ENCODE measurements around the gene TM4SF5. TPM values are rescaled to one million over a fixed set of nuclear protein-coding genes. Genes with fewer than 3 reads are reported as not detected.

The TM4SF5 gene
- polyA plus RNA-seq, 1 of the 3 experiments (the other 2 are of a cell fraction) = not detected

GRCh38 chr17:4816826-4817225 lies 45.1 kb downstream of the TM4SF5 start (continued):
- no peak for TF ChIP-seq USF1 (IDR thresholded peaks at IDR 0.05; ENCODE audit: borderline replicate concordance, low read depth)
- no peak for TF ChIP-seq ELF1 (IDR thresholded peaks at IDR 0.05)
- TF ChIP-seq SIN3A (IDR thresholded peaks at IDR 0.05; ENCODE audit: borderline replicate concordance, low read depth, low read length) = no peak

- H4K20me1 ChIP-seq (ENCODE audit: insufficient read depth) = no peaks in the 10 kb centered on the region
- TF ChIP-seq RAD21 (IDR thresholded peaks at IDR 0.05; ENCODE audit: low read length) (no peak), MXI1 (IDR thresholded peaks at IDR 0.05; ENCODE audit: low read depth, low read length) (no peak), GABPA (IDR thresholded peaks at IDR 0.05; ENCODE audit: low read depth) (no peak), CHD2 (IDR thresholded peaks at IDR 0.05; ENCODE audit: low read length, partially characterized antibody) (no peak), EZH2phosphoT487 (IDR thresholded peaks at IDR 0.05; ENCODE audit: borderline replicate concordance, low read depth) (no peak), RCOR1 (IDR thresholded peaks at IDR 0.05; ENCODE audit: low read length) (no peak), FOXJ3 (CRISPR knock-in tag; IDR thresholded peaks at IDR 0.05) (no peak), USF1 (IDR thresholded peaks at IDR 0.05; ENCODE audit: borderline replicate concordance, low read depth) (no peak), ELF1 (IDR thresholded peaks at IDR 0.05) (no peak), POLR2AphosphoS5 (IDR thresholded peaks at IDR 0.05; ENCODE audit: low read depth, low read length) (no peak), REST (IDR thresholded peaks at IDR 0.05; ENCODE audit: low read depth, low read length) (no peak), JUND (IDR thresholded peaks at IDR 0.05) (no peak)
- no peaks in the 10 kb centered on the region for H3K9me3 ChIP-seq
- H3K9ac ChIP-seq = no peak overlapping the region
- no peaks in the 10 kb centered on the region for H3K9me2 ChIP-seq
- H3F3A ChIP-seq (replicated peaks; ENCODE audit: insufficient read depth) = no peaks in the 10 kb centered on the region
- H3K79me2 ChIP-seq (ENCODE audit: insufficient read depth) = no peaks in the 10 kb centered on the region
- no peaks in the 10 kb centered on the region for H3K4me1 ChIP-seq (ENCODE audit: control insufficient read depth in 1 of 2, insufficient read depth in 2 of 2, low read depth in 1 of 2, low read length in 1 of 2)
- ChIA-PET POLR2A (no interaction called here), CTCF (interaction anchor here (1.3 kb wide), 1 partner anchor 11 kb away, joined by 4 read pairs; the partner anchor contains the start of gene PLD2)
- 76% methylated on average over 7 of the region's 12 CpGs for WGBS (ENCODE audit: low lambda C conversion rate)
- H3K4me2 ChIP-seq = no peak overlapping the region
- no peaks in the 10 kb centered on the region for H3K27me3 ChIP-seq (ENCODE audit: insufficient read depth)
- peaks cover 10 to 12% of the 10 kb centered on the region in 2 experiments for H3K36me3 ChIP-seq (replicated peaks in 1 of 2; ENCODE audit: control insufficient read depth in 1 of 2, insufficient read depth in 2 of 2, low read length in 1 of 2)
- H3K4me3 ChIP-seq (ENCODE audit: low read depth in 2 of 2, low read length in 1 of 2) = no peak overlapping the region
- H3K27ac ChIP-seq (ENCODE audit: low read depth in 2 of 2, low read length in 1 of 2) = no peak overlapping the region
- DNase-seq = no peak
- no peak overlapping the region for H2AFZ ChIP-seq (ENCODE audit: low read depth)
These were observed 46.6 kb downstream of the TM4SF5 start for GRCh38 chr17:4818276-4818675.

Data from SK-N-SH (cell line).